Activated CD4-positive, alpha-beta T cell treated with anti-CD3 and anti-CD28 coated beads, Interleukin-2, amount 50 U/mL, for 16 hours (primary cell): ENCODE measurements around the gene TRPM3.
"Not testable (repeated sequence)": the region's sequence is repeated elsewhere in the genome, so short reads cannot be mapped to it uniquely, and the experiment has no call there.

ENCODE experiments used
- DNase-seq: peaks from one replicate; pipeline ENCODE4 v3.0.0-alpha.2; 2020

TRPM3 gene

DNA sequence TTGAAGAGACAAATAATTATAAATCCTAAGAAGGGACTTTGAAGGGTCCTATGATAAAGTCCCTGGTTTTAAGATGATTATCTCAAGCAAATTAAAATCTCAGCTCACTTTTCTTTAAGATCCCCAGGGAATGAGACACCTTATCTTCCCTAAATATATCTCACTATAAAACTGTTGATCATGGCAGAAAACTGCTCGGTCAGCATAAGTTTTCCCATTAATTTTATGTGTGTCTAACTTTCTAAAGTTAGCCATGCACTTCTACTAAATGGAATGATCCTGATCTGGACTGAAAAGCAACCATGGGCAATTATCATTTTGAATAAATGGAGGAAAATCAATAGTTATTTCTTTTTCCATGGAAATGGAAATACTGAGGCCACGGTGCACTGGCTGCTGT, 314.5 kb downstream of the TRPM3 start:
- DNase-seq = no peak

DNA sequence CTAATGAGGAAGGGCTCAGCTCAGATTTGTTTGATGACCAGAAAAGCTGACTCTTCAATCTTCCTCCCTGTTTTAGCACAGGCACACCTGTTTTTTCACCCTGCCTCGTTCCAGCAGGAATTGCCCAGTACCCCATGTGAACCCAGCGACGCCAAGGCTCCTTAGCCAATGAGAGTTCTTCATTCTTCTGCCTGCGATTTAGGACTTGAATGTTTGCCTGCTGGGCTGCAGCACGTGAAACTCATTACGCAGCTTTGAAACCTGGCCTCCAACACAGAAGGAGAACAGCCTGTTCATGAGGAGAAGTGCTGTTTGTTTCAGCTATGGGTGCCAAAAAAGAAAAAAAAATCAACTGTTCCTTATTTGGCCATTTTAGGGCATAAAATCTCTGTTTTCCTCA, 315.5 kb downstream of the TRPM3 start:
- DNase-seq = no peak

DNA sequence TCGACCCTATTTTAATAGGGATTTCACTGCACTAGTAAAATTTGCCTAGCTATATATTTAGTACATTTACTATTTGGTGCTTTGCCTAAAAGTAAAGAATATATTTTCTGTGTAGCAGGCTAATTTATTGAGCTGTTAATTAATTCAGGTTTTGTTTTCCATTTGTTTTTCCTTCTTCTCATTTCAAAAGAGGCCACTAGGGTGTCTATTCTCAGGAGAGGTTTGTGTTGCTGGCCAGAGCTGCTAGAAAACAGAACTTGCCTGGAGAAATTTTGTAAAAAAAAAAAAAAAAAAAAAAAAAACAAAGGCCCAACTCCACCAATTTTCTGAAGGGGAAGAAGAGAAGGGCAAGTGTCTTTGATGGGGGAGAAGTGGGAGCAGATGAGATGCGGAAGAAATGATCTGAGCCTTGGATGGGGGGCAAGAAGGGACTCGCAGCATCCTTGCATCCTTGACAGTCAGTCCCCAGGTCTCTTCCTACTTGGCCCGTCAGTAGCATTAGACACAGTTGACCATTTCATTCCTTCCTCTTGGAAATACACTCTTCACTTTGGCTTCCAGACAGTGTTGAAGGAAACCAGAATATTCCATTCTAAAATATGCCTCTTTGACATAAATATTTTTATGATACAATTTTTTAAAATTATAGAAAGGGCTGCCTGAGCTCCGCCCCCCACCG, 318.5 kb downstream of the TRPM3 start:
- no peak for DNase-seq

DNA sequence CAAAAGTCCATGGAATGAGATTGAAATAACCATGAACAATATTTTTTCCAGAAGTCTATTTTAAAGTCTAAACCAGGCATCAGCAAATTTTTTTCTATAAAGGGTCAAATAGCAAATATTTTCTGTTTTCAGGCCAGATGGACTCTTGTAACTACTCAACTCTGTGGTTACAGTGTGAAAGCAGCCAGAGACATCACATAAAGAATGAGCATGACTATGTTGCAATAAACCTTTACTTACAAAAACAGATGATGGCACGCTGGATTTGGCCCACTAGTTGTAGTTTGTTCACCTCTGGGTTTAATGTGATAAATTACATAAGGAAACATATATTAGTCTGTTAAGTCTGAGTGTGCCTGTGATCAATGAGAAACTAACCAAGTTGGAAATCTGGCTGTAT, 319.2 kb downstream of the TRPM3 start:
- DNase-seq = no peak

DNA sequence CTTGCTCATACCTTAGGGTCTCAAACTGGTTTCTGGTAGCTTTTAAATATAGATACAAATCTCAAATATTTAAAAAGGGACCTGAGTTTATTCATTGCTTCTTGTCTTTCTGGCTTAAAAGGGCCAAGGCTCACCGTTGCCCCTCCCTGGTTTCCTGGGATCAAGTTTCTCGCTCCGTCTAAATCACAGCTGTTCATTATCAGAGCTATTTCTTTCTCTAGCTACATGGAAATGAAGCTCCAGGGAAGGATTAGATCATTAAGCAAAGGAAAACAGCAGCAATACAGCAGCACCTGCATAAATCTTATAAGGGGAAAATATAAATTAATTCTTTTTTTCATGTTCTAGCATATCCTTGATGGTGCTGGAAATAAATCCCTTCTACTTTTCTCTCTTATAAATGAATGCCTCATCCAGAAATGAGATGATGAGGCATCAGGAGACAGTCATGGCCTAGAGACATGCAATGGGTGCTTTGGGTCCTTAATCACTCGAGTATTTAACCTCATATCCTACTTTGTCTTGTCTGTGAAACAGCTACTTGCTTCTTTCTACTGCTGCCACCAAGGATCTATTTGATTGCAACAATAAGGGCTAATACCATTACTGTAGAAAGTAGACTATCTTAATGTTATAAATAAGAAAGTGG, 320.1 kb downstream of the TRPM3 start:
- DNase-seq = no peak

DNA sequence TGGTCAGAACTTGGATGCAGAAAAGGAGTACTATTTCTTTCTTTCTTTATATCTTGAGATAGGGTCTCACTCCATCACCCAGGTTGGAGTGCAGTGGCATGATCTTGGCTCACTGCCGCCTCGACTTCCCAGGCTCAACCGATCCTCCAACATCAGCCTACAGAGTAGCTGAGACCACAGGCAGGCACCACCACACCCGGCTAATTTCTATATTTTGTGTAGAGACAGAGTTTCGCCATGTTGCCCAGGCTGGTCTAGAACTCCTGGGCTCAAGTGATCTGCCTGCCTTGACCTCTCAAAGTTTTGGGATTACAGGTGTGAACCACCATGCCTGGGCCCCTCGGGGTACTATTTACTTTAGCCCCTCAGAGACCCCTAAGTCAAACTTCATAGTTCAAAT, 323.4 kb downstream of the TRPM3 start:
- no peak for DNase-seq

DNA sequence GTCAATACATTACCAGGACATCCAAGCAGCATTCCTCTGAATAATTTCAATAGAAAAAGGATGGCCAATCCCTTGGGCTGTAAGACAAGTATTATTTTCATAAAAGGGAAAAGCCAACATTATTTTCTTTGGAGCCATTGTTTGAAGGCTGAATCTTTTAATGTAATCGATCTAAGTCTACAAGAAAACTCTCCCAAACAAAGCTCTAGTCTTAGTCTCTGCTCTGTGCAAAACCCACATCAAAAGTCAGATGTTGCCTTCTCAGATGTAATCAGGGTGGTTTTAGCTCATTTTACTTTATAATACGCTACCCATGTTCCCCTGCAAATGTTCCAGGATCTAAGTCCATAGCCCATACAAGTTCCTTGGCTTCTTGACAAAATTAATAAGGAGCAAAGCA, 325.6 kb downstream of the TRPM3 start:
- no peak for DNase-seq

DNA sequence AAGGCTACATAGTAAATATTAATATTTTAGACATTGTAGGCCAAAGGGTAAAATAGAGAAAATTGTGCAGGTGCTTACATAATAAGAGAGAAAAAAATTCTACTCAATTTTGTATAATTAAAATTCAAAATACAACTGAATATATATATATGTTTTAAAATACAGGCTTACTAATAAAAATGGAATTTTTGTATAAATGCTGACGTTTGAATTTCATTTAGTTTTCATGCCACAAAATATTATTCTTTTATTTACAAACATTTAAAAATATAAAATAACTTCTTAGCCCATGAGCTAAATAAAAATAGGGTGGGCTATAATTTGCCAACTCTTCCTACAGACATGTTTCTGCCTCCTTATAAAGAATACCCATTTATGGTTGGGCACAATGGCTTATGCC, 328.6 kb downstream of the TRPM3 start:
- DNase-seq = no peak

DNA sequence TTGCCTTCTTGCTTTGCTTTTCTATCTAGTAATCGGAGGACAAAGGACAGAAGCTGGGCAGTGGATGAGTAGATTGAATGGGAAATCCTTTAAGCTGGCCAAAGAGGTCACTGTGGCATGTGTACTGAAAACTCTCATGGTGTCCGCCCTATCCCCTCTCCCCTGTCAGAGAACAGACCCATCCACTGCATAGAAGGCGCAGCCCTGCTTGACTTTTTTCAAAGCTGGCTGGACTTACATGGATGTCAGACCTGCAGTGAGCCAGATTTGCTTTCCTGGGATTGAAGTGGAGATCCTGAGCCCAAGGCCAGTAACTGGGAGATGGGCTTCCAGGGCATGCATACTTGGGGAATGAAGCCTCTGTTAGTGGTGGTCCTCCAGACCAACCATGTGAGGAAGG, 329.5 kb downstream of the TRPM3 start:
- no peak for DNase-seq

DNA sequence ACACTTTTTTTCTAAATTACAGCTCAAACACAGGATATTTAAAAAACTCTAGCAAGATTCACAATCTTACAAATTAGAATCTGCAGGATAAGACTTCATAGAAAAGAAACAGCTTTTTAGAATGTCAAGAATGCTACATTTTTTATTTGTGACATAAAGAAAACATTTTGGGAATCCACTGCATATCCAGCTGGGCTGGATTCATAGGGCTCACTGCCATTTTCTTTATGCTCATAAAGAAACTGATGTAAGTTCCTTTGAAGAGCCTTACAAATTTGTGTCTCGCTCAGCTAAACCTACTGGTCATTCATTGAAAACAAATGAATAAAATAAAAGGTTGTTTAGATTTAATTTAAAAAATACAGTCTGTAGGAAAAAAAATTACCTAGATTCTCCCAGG, 332.3 kb downstream of the TRPM3 start:
- DNase-seq = no peak

DNA sequence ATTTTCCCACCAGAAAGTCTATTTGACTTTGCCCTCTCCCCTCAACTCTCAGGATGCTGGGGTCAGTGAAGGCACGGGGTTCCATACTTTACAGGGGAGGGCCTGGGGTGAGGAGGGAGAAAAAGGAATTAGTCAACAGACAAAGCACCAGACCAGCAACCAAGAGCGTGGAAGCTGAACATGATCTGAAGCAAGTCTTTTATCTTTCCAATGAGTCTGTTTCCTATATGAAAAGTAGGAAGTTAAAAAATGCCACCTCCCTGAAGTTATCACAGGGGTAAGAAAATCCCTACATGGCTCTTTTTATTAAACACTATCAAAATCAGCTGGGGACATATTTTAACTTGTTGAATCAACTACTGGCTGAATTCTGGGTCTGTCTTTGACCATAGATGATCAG, 337.0 kb downstream of the TRPM3 start:
- DNase-seq = no peak

DNA sequence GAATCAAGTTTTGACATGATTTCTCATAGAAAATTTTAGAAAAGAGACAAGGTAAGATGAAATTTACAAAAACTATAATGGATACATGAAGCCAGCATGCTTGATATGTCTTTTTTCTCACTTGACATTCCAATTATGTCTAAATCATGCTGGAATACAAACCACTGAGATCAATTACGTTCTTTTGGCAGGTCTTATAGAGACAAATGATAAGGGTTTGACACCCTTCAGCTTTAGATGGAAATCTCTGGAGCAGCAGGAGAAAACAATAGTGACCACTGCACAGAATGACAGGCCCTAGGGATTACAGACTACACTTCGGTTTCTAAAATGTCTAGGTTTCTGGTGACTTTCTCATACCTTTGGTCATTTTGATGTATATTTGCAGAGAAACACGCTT, 342.9 kb downstream of the TRPM3 start:
- no peak for DNase-seq

DNA sequence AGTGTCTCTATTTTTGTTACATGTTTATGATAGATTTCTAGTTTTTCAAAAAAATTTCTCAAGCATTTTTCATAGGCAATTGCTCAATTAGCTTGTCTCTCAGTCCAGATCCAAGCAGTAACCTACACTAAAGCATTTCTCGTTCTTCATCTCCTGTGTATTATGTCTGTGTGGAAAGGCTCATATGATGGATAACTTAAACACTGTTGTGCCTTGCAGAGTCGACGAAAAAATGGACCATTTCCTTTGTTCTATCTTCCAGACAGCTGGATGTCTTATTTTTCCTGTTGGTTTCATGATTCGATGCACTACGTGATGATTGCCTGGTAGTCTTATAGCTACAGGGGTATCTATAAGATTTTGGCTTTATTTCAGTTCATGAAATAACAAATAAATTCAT, 347.8 kb downstream of the TRPM3 start:
- no peak for DNase-seq

DNA sequence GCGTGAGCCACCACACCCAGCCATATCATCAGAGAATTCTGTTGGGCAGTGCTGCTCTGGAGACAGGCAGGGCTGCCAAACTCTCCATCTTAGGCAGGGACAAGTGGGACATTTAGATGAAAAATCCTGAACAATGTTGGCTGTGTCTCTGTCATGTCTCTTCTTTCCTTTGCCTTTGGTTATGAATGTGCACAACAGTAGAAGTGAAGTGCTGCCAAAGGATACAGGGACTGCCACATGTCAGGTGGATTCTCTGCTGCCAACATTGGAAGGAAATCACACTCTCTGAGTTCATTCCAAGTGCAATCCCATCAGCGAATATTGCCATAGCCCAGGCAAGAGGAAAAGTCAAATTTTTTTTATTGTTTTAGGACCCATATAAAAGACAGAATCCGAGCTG, 348.8 kb downstream of the TRPM3 start:
- no peak for DNase-seq

DNA sequence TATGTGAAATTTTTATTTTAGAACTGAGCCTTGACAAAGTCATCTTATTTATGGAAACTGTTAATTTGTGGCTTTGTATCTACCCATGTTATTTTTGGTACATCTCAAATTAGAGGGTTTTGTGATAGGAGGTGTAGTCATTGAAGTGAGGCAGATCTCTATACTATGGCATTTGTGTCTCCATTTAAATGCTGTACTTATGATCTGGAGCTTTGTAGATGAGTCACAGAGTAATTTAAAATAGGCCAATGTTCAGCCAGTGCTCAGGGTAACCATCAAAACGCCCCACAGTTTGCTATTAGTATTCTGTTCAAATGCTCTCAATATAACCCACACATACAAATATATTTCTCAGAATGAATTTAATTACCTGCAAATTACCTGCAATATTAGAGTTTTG, 355.5 kb downstream of the TRPM3 start:
- DNase-seq = no peak

DNA sequence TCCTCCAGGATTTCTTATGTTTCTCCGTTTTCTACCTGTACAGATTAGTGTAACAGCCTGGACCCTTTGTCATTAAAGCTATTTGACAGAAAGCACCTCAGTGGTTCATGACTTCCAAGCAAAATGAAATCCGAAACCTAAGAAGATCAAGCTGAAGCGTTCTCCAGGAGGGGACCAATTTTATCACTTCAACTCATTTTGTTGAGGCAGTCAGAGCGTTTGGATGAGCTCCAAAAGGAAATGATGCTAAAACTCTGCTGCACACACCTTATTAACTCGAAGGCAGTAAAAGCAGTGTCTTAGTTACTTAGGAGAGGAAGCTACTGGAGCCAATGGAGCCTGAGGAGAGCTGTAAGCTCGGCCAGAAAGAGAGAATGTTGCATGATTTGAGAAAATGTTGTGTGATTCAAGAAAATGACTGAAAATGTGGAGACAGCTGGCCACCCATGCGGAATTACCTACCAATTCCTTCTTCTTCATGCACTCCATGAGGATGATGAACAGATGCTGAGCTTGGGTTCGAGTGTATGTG, 360.2 kb downstream of the TRPM3 start:
- no peak for DNase-seq

DNA sequence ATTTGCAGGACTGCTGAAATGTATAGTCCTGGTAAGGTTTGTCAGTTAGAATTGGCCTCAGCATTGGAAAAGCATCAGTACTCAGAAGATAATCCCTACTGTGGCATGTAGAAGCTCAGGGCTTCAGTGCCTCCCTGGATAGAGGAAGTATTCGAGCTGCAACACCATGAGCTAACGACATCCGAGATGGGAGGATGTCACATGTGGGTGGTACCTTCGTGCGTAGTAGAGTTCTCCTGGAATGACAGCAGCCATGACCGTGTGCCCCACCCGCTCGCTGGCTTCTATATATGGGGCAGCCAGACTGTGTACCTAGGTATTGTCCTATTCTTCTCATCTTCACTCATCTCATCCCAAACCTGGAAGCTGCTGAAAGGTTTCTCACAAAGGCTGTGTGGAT, 361.2 kb downstream of the TRPM3 start:
- no peak for DNase-seq

DNA sequence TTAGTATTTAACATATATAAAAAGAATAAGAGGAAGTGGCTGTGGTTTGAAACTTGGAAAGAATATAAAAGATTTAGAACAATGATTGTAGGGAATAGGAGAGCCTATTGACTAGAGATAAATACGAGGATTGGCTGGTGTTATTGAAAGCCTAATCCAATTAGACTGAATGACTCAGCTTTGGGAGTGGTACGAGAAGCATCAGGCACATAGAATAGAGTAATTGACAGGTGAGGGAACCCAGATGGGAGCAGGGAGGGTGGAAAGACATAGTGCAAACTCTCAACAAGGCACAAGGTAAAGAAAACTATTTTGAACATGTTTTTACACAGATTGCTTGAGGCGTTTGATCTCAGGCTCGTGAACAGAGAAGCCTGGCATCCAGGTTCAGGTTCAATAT, 368.1 kb downstream of the TRPM3 start:
- no peak for DNase-seq

DNA sequence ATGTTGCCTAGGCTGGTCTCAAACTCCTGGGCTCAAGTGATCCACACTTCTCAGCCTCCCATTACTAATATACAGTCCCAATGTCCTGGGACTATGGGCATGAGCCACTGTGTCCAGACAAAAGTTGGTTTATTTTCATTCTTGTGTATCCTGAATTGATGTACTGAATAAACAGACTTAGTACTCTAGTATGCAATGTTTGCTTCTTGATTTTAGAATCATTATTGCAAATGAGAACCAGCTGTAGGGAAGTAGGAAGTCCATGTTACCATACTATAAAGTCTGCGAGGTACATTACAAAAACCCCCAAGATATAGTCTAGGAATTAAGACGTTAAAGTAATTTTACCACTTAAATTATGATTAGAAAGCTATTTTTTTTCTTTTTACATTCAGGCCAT, 372.4 kb downstream of the TRPM3 start:
- no peak for DNase-seq

DNA sequence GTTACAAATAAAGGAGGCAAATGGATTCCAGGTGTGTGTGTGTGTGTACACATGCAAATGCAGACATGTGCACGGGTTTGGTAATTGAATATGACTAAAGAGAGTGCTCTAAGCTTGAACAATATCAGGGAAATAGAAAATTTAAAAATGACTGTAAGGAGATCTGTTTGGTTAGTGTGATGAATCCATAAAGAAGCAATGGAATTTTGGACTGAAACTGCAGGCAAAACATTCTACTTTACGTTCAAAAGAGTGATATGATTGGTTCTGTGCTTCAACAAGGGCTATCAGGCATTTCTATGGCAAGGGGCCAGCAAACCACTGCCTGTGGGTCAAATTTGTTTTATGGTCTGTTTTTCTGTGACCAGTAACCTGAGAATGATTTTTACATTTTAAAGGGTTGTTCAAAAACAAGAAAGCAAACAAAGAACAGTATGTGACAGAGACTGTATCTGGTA, 374.1 kb downstream of the TRPM3 start:
- DNase-seq = no peak

DNA sequence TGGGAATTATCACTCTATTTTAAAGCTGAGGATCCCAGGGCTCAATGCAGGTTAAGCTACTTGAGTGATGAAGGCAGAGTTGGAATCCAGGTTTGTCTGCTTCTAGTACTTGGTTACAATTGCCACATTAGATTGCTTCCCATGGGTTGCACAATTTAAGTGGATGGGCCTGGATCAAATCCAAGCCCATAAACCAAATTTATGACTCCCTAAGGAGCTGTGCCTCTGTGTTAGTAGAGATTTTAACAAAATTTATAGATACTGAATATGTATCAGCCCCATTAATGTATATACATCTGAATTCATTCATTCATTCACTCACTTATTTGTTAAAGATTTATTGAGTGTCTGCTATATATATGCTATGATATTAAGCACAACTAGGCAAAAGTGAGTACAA, 374.7 kb downstream of the TRPM3 start:
- DNase-seq = no peak

DNA sequence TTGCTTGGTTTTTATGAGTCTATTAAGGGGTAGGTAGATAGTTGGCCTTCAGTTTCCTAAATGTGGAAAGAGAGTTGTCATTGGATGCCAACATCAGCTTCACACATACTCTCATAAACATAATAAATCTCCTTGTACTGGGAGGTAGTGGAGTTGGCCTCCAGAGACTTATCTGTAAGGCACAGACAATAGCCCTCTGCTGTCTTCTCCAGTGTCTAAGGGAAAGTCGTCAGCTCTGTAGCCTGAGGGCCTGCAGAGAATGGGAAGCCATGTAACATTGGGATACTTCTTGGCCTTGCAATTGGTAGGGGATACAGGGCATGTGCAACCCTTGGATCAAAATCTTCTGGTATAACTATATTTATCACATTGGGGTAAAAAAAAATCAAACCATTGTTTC, 375.1 kb downstream of the TRPM3 start:
- DNase-seq = no peak

DNA sequence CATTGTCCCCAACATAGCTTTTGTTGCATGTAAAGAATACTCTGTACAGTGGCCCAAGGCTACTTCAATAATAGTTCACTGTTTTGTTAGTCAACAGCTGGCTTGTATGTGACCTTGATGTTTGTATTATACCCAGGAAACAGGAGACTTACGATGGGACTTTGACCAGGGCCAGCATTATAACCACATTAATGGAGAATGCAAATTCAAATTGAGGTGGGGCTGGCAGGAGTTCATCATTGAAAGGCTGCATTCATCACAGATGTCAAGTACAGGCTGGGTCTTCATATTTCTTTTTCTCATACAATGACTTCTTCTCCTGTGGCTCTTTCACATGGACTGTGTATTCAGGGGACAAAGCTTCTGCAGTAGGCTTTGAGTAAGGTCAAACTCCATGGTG, 396.6 kb downstream of the TRPM3 start:
- DNase-seq = not testable (repeated sequence)

DNA sequence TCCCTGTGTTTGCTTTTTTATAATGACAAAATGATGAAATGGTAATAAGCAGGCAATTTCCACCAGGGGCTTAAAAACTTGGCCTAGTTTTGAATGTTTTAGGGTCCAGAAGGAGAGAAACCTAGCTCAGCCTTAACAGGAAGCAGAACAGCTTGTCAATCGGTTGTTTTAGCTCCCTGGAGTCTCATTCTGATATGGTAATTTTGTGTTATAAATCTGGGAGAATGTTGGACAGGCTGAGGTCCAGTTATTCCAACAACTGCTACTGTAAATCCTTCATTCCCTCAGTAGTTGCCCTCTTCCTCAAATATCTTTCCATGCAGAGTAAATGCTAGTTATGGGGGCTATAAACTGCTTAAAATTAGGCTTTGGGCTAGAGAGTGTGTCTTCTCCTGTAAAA, 397.4 kb downstream of the TRPM3 start:
- not testable (repeated sequence) for DNase-seq

DNA sequence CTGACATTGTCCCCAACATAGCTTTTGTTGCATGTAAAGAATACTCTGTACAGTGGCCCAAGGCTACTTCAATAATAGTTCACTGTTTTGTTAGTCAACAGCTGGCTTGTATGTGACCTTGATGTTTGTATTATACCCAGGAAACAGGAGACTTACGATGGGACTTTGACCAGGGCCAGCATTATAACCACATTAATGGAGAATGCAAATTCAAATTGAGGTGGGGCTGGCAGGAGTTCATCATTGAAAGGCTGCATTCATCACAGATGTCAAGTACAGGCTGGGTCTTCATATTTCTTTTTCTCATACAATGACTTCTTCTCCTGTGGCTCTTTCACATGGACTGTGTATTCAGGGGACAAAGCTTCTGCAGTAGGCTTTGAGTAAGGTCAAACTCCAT, 414.6 kb downstream of the TRPM3 start:
- not testable (repeated sequence) for DNase-seq
